GM21786 (cell line): ENCODE data around the gene NBPF20.
"Not testable (repeated sequence)": the region's sequence is repeated elsewhere in the genome, so short reads cannot be mapped to it uniquely, and the experiment has no call there.

Source experiments
- ATAC-seq: cut with Tn5 transposase; IDR thresholded peaks from one replicate; pipeline ENCODE4 v1.9.1; 2021; ENCODE audit not compliant: unreplicated experiment

Gene NBPF20

GRCh38 chr1:145425436-145426029 lies at the start of gene NBPF20:
TSS of gene NBPF20 (minus strand) at chr1:145425603. CDS start at chr1:145405272, 20,331 bp downstream.
- ATAC-seq: peak; percentile 97

DNA sequence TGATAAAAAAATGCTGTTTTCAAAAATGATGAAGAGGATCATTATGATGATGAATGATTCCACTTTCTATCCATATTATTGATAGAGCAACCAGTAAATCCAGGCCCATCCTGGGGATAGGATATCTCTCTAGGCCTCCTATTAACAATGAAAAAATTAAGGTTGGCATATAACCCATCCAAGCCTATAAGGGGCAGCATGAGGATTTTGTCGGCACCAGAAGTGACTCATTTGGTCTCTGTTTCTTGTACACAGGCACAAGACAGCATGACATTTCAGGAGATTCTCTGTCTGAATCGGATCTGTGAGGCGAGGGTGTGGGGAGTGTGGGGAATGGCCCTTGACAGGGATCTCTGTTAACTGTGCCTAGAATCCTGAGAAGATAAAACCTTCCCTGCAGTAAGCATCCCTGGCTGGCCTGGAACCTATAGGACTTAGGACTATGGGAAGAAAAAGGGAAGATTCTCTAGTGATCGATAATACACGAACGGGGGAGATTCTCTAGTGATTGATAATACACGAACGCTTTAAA lies 49.5 kb upstream of the NBPF20 start:
- ATAC-seq: not testable (repeated sequence)

DNA sequence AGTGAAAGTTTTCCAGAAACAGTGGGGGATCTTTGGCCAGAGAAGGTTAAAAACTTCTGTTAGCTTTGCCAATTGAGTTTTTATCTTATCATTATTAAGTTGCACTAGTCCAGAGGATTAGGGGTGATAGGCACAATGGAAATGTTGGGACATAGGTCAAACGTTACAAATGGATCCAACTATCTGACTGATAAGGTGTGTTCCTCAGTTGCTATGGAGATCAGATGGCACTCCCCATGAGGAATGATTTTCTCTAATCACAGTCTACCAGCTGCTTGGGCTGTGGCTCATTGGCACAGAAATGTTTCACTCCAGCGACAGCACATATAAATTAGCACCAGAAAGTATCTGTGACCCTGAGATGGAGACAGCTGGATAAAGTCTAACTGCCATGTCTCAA lies 47.3 kb upstream of the NBPF20 start:
- ATAC-seq: not testable (repeated sequence)

DNA sequence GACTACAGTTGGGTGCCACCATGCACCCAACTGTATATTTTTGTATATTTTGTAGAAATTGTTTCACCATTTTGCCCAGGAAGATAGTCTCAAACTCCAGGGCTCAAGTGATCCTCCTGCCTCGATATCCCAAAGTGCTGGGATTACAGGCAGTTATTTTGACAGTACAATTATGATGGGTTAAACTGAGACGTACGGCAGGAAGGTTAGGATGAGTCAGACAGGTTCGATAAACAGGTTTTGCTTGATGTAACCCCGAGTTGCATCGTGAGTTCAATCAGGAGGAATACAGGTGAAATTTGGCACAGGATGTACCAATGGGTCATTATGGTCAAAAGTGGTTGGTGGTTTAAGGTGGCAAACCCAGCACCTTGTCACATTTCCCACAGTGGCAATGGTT lies 46.0 kb upstream of the NBPF20 start:
- ATAC-seq: not testable (repeated sequence)

- peak; percentile 80 for ATAC-seq
These were observed 40.2 kb upstream of the NBPF20 start for GRCh38 chr1:145465405-145466144.

DNA sequence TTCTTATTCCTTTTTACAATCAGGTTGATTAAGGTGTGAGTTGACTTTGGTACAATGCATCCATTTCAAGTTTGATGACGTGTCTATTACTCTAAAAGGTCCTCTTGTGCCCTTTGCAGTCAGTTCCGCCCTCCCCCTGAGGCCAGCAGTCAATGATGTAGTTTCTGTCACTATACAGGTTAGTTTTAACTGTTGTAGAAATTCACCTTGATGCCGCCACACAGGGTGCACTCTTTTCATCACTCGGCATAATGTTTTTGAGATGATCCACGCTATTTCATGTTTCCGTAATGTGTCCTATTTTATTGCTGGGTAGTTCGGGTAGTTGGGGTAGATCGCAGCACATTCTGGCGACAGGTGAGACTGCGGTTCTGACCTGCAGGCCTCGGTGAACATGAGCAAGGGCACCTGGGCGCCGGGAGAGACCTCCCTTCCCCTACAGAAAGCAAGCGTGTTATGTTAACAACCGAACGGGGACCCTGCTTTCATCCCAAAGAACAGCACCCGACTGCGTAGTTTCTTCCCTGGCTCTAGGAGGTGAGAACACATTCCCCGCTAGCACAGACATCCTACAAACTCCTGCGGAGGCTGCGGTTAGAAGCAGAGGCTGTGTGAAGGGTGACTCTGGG lies 39.4 kb upstream of the NBPF20 start:
- not testable (repeated sequence) for ATAC-seq

DNA sequence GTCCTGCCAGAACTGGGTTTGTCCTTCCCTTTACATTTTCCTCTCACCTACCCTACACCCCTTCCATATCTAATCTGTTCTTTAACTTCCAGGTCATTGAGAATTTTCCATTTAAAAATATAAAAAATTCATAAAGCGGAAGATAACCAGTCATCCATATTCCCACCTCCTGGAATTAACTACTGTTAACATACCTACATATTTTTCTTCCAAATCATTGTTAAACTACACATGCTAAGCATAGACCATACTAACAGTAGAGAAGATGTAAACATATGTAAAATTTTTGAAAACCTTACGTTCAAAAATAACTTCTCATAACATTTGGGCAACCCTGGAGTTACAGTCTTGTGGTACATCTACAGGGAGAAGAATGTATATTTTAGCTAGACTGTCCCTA lies 38.6 kb upstream of the NBPF20 start:
- not testable (repeated sequence) for ATAC-seq

DNA sequence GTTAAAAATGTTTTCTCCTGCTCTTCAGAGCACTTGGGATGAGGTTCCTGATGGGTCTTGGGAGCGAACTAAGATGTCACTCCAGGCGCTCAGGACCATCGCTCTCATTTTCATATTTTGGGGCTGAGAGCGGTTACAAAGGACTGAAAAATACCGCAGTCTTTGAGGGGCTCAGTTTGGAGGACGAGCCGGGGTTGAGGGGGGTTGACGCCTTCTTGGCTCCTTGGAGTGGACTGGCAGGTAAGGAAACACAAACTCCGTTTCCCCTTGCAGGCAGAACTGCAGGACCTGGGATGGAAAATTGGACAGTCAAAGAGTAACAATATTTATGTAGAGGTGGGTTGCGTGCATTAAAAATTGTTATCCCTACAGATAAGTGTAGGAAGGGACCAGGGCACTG lies 35.3 kb upstream of the NBPF20 start:
- not testable (repeated sequence) for ATAC-seq

DNA sequence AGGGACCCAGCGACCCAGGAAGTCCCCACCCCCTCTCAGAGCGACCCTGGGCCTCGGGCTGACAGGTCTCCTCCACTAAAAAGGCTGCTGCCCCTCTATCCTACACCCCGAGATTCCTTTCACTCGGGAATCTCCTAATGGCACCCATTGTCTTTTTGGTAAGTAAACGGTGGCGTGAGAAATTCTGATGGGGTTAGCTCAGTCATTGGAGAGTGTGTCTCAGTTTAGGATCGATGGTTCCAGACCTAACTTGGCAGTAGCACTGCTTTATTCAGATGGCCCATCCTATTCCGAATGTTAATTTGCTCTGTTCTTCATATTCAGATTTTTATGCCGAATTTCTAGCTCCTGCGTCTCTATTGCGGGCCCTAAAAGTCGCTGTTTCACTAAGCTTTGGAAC lies 34.6 kb upstream of the NBPF20 start:
- not testable (repeated sequence) for ATAC-seq

DNA sequence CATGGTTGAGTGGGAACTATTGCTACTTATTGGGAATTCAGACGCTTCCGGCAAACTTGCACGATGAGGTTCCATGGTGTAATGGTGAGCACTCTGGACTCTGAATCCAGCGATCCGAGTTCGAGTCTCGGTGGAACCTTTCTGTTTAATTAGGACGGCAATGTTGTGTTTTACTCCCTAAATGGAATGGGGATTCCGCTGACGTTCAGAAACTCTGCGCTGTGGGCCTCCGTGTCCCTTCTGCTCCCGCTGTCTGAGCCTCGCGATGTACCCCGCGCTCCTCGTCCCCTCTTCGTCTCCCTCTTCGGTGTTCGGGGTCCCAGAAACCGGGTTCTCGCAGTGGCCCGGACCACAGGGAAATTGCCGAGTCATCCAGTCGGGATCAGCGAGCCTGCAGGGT lies 34.2 kb upstream of the NBPF20 start:
- ATAC-seq: not testable (repeated sequence)

DNA sequence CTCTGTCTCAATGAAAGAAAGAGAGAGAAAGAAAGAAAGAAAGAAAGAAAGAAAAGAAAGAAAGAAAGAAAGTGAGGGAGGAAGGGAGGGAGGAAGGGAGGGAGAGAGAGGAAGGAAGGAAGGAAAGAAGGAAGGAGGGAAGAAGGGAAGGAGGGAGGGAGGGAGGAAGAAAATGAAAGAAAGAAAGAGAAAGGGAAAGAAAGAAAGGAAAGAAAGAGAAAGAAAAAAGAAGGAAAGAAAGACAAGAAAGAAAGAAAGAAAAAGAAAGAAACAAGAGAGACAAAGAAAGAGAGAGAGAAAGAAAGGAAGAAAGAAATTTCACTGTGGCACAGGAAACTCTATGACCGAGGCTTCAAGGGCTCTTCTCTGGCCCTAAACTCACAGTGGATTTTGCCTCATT lies 33.7 kb upstream of the NBPF20 start:
- ATAC-seq: not testable (repeated sequence)

DNA sequence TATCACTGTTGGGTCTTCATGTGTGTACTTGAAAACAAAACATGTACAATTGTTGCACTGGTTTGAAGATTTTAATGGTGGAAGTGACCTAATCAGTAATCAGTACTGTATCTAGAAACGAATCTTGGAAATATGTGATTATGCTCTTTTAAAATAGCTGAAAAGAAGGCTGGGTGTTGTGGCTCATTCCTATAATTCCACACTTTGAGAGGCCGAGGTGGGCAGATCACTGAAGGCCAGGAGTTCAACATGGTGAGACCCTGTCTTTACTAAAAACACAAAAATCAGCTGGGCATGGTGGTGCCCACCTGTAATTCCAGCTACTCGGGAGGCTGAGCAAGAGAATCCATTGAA lies 29.4 kb upstream of the NBPF20 start:
- not testable (repeated sequence) for ATAC-seq

- not testable (repeated sequence) for ATAC-seq
These were observed 28.7 kb upstream of the NBPF20 start for GRCh38 chr1:145453873-145454823.

DNA sequence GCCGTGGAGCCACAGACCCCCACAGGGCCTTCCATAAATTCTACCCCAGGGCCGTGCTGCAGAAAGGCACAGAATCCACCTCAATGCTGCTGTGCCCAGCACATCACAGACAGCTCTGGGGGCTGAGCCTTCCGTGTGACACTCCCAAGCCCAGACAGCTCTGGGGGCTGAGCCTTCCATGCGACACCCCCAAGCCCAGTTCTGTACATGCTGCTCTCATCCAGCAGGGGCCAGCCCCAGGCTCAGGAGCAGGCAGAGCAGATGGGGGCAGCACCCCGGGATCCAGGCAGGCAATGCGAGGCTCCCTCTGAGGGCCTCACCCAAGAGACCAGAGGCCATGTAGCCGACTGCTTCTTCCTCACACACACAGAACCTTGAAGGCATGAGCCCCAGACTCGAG lies 27.1 kb upstream of the NBPF20 start:
- ATAC-seq: not testable (repeated sequence)

- ATAC-seq: not testable (repeated sequence)
These were observed 26.5 kb upstream of the NBPF20 start for GRCh38 chr1:145451914-145452313.

- not testable (repeated sequence) for ATAC-seq
These were observed 19.8 kb upstream of the NBPF20 start for GRCh38 chr1:145445219-145445618.

DNA sequence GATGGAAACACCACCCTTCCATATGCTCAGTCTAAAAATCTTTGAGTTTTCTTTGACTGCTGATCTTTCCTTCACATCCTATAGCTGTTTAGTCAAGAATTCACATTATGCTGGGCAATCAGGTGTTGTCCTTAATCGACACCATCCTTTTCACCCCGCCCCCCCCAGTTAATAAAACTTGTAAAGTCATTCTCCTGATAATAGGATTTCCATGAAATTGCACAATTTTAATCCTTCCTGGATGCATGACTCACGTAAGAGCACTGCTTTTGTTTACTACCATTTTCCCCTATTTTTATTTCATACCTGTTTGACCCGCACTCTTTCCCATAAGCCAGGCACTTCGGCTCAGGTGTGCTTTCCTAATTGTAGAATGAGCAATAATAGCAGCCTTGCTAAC lies 16.9 kb upstream of the NBPF20 start:
- ATAC-seq: not testable (repeated sequence)

- not testable (repeated sequence) for ATAC-seq
These were observed 6.2 kb upstream of the NBPF20 start for GRCh38 chr1:145431363-145432256.

DNA sequence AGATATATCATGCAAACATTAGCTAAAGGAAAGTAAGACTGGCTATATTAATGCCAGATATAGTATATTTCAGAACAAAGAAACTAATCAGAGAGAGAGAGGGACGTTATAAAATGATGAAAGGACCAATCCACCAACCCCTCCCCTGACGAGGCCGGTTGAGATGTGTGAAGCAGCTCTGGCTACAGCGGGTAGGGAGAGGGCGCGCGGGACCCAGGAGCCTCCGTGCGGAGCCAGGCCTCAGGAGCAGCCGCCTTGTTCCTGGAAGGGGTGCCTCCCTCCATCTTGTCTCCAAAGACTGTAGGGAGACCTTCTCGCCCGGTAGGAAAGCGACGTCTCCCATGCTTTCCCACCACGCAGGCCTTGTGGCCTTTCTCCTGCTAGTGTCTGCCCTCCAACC lies 5.4 kb upstream of the NBPF20 start:
- not testable (repeated sequence) for ATAC-seq

DNA sequence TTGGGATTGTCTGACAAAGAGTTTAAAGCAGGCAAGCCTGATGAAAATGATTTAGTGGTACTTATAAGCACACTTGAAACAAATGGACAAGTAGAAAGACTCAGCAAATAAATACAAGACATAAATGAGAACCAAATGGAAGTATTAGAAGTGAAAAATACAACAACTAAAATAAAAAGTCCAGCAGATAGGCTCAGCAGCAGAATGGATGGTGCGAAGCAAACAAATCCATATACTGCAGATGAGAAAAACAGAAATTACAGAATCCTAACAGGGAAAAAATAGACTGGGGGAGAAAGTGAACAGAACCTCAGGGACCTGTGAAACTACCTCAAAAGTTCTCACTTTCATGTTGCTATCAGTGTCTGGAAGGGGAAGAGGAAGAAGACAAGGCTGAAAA lies 3.9 kb upstream of the NBPF20 start:
- not testable (repeated sequence) for ATAC-seq
